SIG-M5 treated with dmso at 0.1 percent for 504 hours (cell line): ENCODE results near the gene KRT7.

Experiments used
- DNase-seq: peaks from one replicate; lab custom pipeline; 2025; ENCODE audit not compliant: unreplicated experiment; lab: John Stamatoyannopoulos, UW

Gene KRT7

DNA sequence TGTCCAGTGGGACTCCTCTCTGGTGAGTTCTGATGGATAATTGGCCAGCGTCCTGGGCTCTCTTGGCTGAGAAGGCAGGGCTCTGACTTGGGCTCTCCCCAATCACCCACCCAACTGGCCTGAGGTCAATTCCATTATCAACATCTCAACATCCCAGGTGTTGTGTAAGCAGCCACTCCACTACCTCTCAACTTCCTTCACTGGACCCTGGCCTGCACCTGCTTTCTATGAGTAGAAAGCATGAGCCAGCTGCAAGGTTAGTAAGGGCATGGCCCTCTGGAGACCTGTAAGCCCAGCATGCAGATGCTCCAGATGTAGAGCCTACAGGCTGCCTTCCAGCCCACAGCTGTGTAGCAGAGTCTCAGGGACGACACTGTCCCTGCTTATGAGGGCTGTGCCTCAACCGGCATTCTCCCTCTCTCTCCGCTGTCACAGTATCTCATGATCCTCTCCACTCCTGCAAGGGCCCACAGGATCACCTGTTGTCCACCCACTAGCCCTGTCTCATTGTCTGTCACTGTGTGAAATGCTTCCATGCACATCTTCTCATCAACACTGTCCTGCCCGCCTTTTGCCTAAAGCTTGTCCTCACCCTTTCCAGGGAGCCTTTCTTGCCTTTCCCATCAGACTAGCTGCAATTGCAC, 63.7 kb downstream of the KRT7 start:
- DNase-seq, result no peak
